CD4-positive, alpha-beta memory T cell (primary cell): ENCODE results near the gene FLNC. TPM values are rescaled to one million over a fixed set of nuclear protein-coding genes. Genes with fewer than 3 reads are reported as not detected.

Source experiments
- CTCF ChIA-PET: fragments of 350-600 bp; sonication (Branson Sonifier 250); formaldehyde crosslinking; loops from one replicate; lab custom pipeline; 2021; ENCODE audit warnings: inconsistent platforms; ENCODE audit not compliant: partially characterized antibody; lab: Charles Lee
- POLR2A ChIA-PET: fragments of 350-600 bp; sonication (Branson Sonifier 250); formaldehyde crosslinking; loops from one replicate; lab custom pipeline; 2021; ENCODE audit not compliant: partially characterized antibody; lab: Charles Lee
- DNase-seq, 5 donors: peaks; one replicate each; pipeline versions ENCODE4 v3.0.0 to v3.0.0-alpha.2; 2020 to 2022; ENCODE audit warnings: mixed read lengths in 1 of 5
- H3K27ac ChIP-seq: one replicate; pipeline ENCODE4 v1.7.0; 2013; ENCODE audit warnings: low read depth, low read length
- H3K27me3 ChIP-seq: 2 replicates; pipeline ENCODE4 v1.7.0; 2013; ENCODE audit warnings: mild to moderate bottlenecking, low read length, moderate library complexity; ENCODE audit not compliant: insufficient read depth
- H3K36me3 ChIP-seq: 2 replicates; pipeline ENCODE4 v1.7.0; 2013; ENCODE audit warnings: mild to moderate bottlenecking, low read length, moderate library complexity; ENCODE audit not compliant: insufficient read depth
- H3K4me1 ChIP-seq: 2 replicates; pipeline ENCODE4 v1.7.0; 2013; ENCODE audit warnings: mild to moderate bottlenecking, low read length, moderate library complexity; ENCODE audit not compliant: insufficient read depth
- H3K4me3 ChIP-seq, 2 donors: one replicate each; pipeline ENCODE4 v1.7.0; 2013; ENCODE audit warnings: low read length in 2 of 2, mild to moderate bottlenecking in 1 of 2
- H3K9me3 ChIP-seq, 2 donors: one replicate each; pipeline ENCODE4 v1.7.0; 2013; ENCODE audit warnings: low read length in 2 of 2, control low read depth in 1 of 2; ENCODE audit not compliant: control insufficient read depth in 1 of 2
- H3K27ac Mint-ChIP-seq, 7 donors: one replicate each; pipeline ENCODE4 v1.8.0; 2020 to 2021; ENCODE audit warnings: mixed read lengths in 7 of 7, mild to moderate bottlenecking in 6 of 7, inconsistent platforms in 3 of 7, moderate library complexity in 3 of 7
- H3K27me3 Mint-ChIP-seq, 2 donors: one replicate each; pipeline ENCODE4 v1.8.0; 2020 to 2021; ENCODE audit warnings: mixed read lengths in 2 of 2
- H3K36me3 Mint-ChIP-seq, 2 donors: one replicate each; pipeline ENCODE4 v1.8.0; 2020 to 2021; ENCODE audit warnings: mixed read lengths in 2 of 2, inconsistent platforms in 1 of 2, mild to moderate bottlenecking in 1 of 2
- H3K4me1 Mint-ChIP-seq, 4 donors: one replicate each; pipeline ENCODE4 v1.8.0; 2020 to 2021; ENCODE audit warnings: mixed read lengths in 4 of 4, mild to moderate bottlenecking in 1 of 4
- H3K4me3 Mint-ChIP-seq, 8 donors: one replicate each; pipeline ENCODE4 v1.8.0; 2020 to 2021; ENCODE audit warnings: mixed read lengths in 8 of 8, mild to moderate bottlenecking in 7 of 8, moderate library complexity in 6 of 8, inconsistent platforms in 3 of 8
- H3K9me3 Mint-ChIP-seq, 8 donors: one replicate each; pipeline ENCODE4 v1.8.0; 2020 to 2021; ENCODE audit warnings: mixed read lengths in 8 of 8, mild to moderate bottlenecking in 5 of 8, inconsistent platforms in 3 of 8, moderate library complexity in 1 of 8
- intact Hi-C: fragments of 100-400 bp; cut with micrococcal nuclease; formaldehyde crosslinking; loops from one replicate; pipeline ENCODE4 v1.15.1; 2023
- polyA plus RNA-seq, 2 donors: library from polyadenylated mRNA; unstranded; fragments of 300-500 nt; fragmentation: Illumina TruSeq; gene quantifications; one replicate each; pipeline ENCODE4 v1.2.3, GENCODE V29; 2021
- total RNA-seq, 2 experiments: library from RNA; stranded (reverse); gene quantifications; one replicate each; pipeline ENCODE4 v1.2.3, GENCODE V29; 2021

The FLNC gene
- total and polyA plus RNA-seq, 4 experiments from 2014 or later, result 0.06 TPM; not detected in 3

- H3K27ac Mint-ChIP-seq, result no peak overlapping the region
- H3K4me1 Mint-ChIP-seq, result peaks cover 0 to 7% (median 2%) of the 10 kb centered on the region in 4 donors
- Histone ChIP-seq H3K27me3 (no peaks in the 10 kb centered on the region), H3K9me3 (no peaks in the 10 kb centered on the region), H3K36me3 (no peaks in the 10 kb centered on the region), H3K27ac (no peak overlapping the region), H3K4me1 (peaks cover 3% of the 10 kb centered on the region), H3K4me3 (no peak overlapping the region)
- intact Hi-C loops, result no loop called here
- DNase-seq, result no peak
- no peaks in the 10 kb centered on the region for H3K9me3 Mint-ChIP-seq
- ChIA-PET CTCF (interaction anchor here (2.3 to 7.1 kb wide), 4 partner anchors 19 to 273 kb away, joined by 6 to 68 read pairs (median 34); partner anchors contain the start of gene ATP6V1F), POLR2A (no interaction called here)
- H3K4me3 Mint-ChIP-seq, result no peak overlapping the region
- no peaks in the 10 kb centered on the region for H3K36me3 Mint-ChIP-seq
- H3K27me3 Mint-ChIP-seq, result peaks cover 1 to 5% of the 10 kb centered on the region in 2 donors
Observed at GRCh38 chr7:128881458-128882125, 51.4 kb downstream of the FLNC start.

GRCh38 chr7:128882134-128882533 lies 51.9 kb downstream of the FLNC start:
- DNase-seq, result no peak
- Mint-ChIP-seq H3K27me3 (peaks cover 1 to 5% of the 10 kb centered on the region in 2 donors), H3K9me3 (no peaks in the 10 kb centered on the region), H3K36me3 (no peaks in the 10 kb centered on the region), H3K4me1 (peaks cover 0 to 7% (median 2%) of the 10 kb centered on the region in 4 donors), H3K27ac (no peak overlapping the region), H3K4me3 (no peak overlapping the region)
- Histone ChIP-seq H3K27me3 (no peaks in the 10 kb centered on the region), H3K27ac (no peak overlapping the region), H3K36me3 (no peaks in the 10 kb centered on the region), H3K9me3 (no peaks in the 10 kb centered on the region), H3K4me1 (peaks cover 3% of the 10 kb centered on the region), H3K4me3 (no peak overlapping the region)
- ChIA-PET CTCF (interaction anchor here (1.6 to 7.1 kb wide), 7 partner anchors 20 to 408 kb away, joined by 6 to 68 read pairs (median 8); partner anchors contain the start of gene ATP6V1F), POLR2A (no interaction called here)
- intact Hi-C loops, result no loop called here

- intact Hi-C loops, result loop anchor here (1.0 kb wide), 4 partner anchors 15 to 408 kb away; partner anchors contain the start of gene METTL2B
- H3K36me3 ChIP-seq, result no peaks in the 10 kb centered on the region
- Mint-ChIP-seq H3K36me3 (no peaks in the 10 kb centered on the region), H3K4me3 (peak overlapping the region in 5 of 8 donors; percentile 11 to 49 (median 31)), H3K27ac (peak overlapping the region in 3 of 7 donors; percentile 38 to 69 (median 66)), H3K27me3 (peaks cover 1 to 5% of the 10 kb centered on the region in 2 donors), H3K4me1 (peaks cover 0 to 4% (median 2%) of the 10 kb centered on the region in 4 donors), H3K9me3 (no peaks in the 10 kb centered on the region)
- no peaks in the 10 kb centered on the region for H3K9me3 ChIP-seq
- CTCF ChIA-PET, result interaction anchor here (0.7 to 7.1 kb wide), 29 partner anchors 9 to 457 kb away, joined by 3 to 68 read pairs (median 5); partner anchors contain the start of genes ATP6V1F, CALU and METTL2B
- H3K27me3 ChIP-seq, result no peaks in the 10 kb centered on the region
- H3K27ac ChIP-seq, result no peak overlapping the region
- H3K4me1 ChIP-seq, result no peaks in the 10 kb centered on the region
- POLR2A ChIA-PET, result interaction anchor here (0.6 to 1.1 kb wide), 4 partner anchors 20 to 93 kb away, joined by 3 to 4 read pairs (median 3); partner anchors contain the start of gene CCDC136
- no peak overlapping the region for H3K4me3 ChIP-seq
- peak; percentile 75 to 82 (median 76) for DNase-seq
Observed at GRCh38 chr7:128883622-128884448, 53.6 kb downstream of the FLNC start.

- CTCF ChIA-PET, result interaction anchor here (1.2 to 7.1 kb wide), 6 partner anchors 23 to 274 kb away, joined by 4 to 68 read pairs (median 12); partner anchors contain the start of gene ATP6V1F
- H3K4me1 ChIP-seq, result no peaks in the 10 kb centered on the region
- intact Hi-C loops, result no loop called here
Observed at GRCh38 chr7:128884561-128885369, 54.6 kb downstream of the FLNC start.

GRCh38 chr7:128885370-128886187 lies 55.4 kb downstream of the FLNC start:
- Histone ChIP-seq H3K9me3 (no peaks in the 10 kb centered on the region), H3K4me1 (no peaks in the 10 kb centered on the region), H3K4me3 (no peak overlapping the region), H3K36me3 (no peaks in the 10 kb centered on the region), H3K27me3 (no peaks in the 10 kb centered on the region), H3K27ac (no peak overlapping the region)
- intact Hi-C loops, result no loop called here
- Mint-ChIP-seq H3K27me3 (peaks cover 6 to 10% of the 10 kb centered on the region in 2 donors), H3K4me1 (peaks cover 0 to 4% (median 2%) of the 10 kb centered on the region in 4 donors), H3K36me3 (no peaks in the 10 kb centered on the region), H3K9me3 (no peaks in the 10 kb centered on the region), H3K4me3 (no peak overlapping the region), H3K27ac (no peak overlapping the region)
- DNase-seq, result no peak
- ChIA-PET CTCF (interaction anchor here (0.8 to 7.1 kb wide), 6 partner anchors 18 to 417 kb away, joined by 3 to 68 read pairs (median 5); partner anchors contain the start of gene ATP6V1F), POLR2A (no interaction called here)

More at GRCh38 chr7:128884561-128885369, 54.6 kb downstream of the FLNC start:
- Histone ChIP-seq H3K27me3 (no peaks in the 10 kb centered on the region), H3K9me3 (no peaks in the 10 kb centered on the region), H3K36me3 (no peaks in the 10 kb centered on the region), H3K27ac (no peak overlapping the region), H3K4me3 (no peak overlapping the region)
- Mint-ChIP-seq H3K36me3 (no peaks in the 10 kb centered on the region), H3K4me1 (peaks cover 0 to 4% (median 2%) of the 10 kb centered on the region in 4 donors), H3K4me3 (no peak overlapping the region), H3K27me3 (peaks cover 4 to 7% of the 10 kb centered on the region in 2 donors), H3K27ac (no peak overlapping the region), H3K9me3 (no peaks in the 10 kb centered on the region)
- POLR2A ChIA-PET, result interaction anchor here (1.1 kb wide), 1 partner anchor 21 kb away, joined by 3 read pairs; no protein-coding TSS in a partner anchor
- DNase-seq, result no peak
